Measurements from ENCODE around the gene CD40LG. TPM values are rescaled to one million over a fixed set of nuclear protein-coding genes. Genes with fewer than 3 reads are reported as not detected.

CD40LG gene
- total and polyA plus RNA-seq, 7 donors = 0.27 to 2.6 (median 0.34) TPM; not detected in 3

DNA sequence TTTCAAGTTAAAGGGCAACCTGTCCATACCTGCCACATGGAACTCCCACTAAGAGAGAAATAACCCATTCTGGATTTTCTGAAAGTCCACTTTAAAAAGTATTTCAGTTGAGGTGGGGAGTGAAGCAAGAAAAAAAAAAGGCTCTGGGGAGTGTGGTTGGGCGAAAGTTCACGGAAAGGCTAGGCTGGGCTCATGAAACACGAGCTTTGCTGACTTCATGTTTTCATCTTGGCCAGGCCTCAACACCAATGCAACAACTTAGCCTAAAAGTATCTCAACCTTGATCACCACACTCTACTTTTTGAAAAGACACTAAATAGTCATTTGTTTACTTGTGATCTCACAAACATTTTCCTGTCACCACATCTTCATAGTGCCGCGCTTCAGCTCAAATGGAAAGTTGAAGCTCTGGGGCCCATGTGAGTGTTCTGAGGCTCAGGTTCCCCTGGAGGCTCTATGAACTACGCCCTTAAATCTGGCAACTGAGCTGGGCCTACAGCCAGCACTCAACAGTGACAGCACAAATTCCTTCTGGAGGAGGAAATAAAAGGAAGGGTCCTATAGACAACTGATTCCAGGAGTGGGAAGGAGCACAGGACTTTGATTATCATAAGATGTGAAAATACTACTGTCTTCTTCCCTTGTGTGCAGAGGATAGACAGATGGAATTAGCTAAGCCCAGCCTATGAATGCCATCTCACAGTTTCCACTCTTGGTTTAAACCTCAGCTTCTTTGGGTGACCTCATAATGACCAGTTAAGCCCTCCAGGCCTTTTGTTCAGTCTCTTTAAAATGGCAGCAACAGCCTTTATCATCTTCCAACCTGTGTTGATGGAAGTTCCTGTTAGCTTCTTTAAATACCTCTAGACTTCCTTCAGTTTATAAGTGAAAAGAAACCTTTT is 5.1 kb downstream of the CD40LG start:
- Histone ChIP-seq H3K4me1 (no peaks in the 10 kb centered on the region), H3K27me3 (no peaks in the 10 kb centered on the region), H3K36me3 (no peaks in the 10 kb centered on the region), H3K27ac (no peak overlapping the region), H3K4me3 (no peak overlapping the region), H3K9me3 (no peaks in the 10 kb centered on the region)
- DNase-seq = no peak
- intact Hi-C loops (cut with DNase I) = no loop called here
- TF ChIP-seq, protein P1, sequence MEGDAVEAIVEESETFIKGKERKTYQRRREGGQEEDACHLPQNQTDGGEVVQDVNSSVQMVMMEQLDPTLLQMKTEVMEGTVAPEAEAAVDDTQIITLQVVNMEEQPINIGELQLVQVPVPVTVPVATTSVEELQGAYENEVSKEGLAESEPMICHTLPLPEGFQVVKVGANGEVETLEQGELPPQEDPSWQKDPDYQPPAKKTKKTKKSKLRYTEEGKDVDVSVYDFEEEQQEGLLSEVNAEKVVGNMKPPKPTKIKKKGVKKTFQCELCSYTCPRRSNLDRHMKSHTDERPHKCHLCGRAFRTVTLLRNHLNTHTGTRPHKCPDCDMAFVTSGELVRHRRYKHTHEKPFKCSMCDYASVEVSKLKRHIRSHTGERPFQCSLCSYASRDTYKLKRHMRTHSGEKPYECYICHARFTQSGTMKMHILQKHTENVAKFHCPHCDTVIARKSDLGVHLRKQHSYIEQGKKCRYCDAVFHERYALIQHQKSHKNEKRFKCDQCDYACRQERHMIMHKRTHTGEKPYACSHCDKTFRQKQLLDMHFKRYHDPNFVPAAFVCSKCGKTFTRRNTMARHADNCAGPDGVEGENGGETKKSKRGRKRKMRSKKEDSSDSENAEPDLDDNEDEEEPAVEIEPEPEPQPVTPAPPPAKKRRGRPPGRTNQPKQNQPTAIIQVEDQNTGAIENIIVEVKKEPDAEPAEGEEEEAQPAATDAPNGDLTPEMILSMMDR (IDR thresholded peaks at IDR 0.05) = no peak
- TF ChIP-seq POLR2A (IDR thresholded peaks at IDR 0.05) (no peak), POLR2AphosphoS5 (IDR thresholded peaks at IDR 0.05) (no peak)
- 80 to 87% methylated on average over 6 of the region's 6 CpGs for WGBS, 2 donors

DNA sequence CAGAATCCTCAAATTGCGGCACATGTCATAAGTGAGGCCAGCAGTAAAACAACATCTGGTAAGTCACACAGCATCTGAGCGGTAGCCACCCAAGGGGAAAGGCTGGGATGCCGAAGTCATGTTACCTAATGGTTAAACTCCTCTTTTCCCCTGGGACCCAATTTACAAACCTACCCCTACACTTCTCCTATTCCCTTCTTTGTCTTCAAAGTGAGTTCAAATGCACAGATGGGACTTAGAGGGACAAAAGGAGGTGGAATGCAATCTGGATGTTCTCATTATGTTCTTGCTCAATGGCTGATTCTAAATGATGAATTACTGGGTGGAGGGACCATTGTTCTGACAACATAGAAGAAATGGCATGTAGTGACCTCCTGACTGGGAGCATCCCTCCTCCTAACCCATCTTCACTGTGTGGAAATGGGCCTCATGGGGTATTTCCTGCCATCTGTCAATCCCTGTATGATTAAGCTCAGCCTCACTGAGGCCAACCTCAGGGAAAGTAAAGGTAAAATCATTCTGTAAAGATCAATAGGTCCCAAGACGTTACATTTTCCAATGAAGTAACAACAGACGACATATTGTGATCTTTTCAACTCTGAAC is 8.5 kb downstream of the CD40LG start:
- Histone ChIP-seq H3K4me1 (no peaks in the 10 kb centered on the region), H3K27me3 (no peaks in the 10 kb centered on the region), H3K36me3 (no peaks in the 10 kb centered on the region), H3K9me3 (no peaks in the 10 kb centered on the region), H3K27ac (no peak overlapping the region), H3K4me3 (no peak overlapping the region)
- TF ChIP-seq POLR2AphosphoS5 (IDR thresholded peaks at IDR 0.05) = no peak
- no peak for TF ChIP-seq EP300 (IDR thresholded peaks at IDR 0.05)
- TF ChIP-seq, protein P1 (IDR thresholded peaks at IDR 0.05) = no peak
- TF ChIP-seq POLR2A (IDR thresholded peaks at IDR 0.05) = no peak
- intact Hi-C loops (cut with DNase I) = no loop called here
- DNase-seq = no peak
- 86 to 90% methylated on average over 5 of the region's 5 CpGs for WGBS, 2 donors

DNA sequence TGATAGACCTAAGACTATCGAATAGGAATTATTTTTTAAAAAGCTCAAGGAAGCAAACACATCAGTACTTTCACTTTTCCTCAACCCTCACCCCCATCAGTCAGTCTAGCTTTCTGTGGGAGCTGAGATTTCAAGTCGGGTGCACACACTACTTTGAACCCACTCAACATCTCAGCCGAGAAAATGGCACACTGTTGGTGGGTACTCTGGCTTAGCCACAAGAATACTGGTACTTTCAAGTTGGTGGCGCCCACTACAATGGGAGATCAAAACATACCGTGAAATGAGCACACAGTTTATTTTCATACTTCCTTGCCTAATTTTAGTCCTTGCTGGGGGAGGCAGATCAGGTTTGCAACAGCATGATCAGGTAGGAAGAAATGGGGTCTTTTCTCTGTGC is 10.2 kb downstream of the CD40LG start:
- Histone ChIP-seq H3K4me3 (no peak overlapping the region), H3K36me3 (no peaks in the 10 kb centered on the region), H3K27me3 (no peaks in the 10 kb centered on the region), H3K27ac (no peak overlapping the region), H3K4me1 (no peaks in the 10 kb centered on the region), H3K9me3 (no peaks in the 10 kb centered on the region)
- intact Hi-C loops (cut with DNase I) = no loop called here
- no peak for DNase-seq
- WGBS, 2 donors = 65 to 79% methylated on average over 5 of the region's 5 CpGs
- TF ChIP-seq, protein P1 (IDR thresholded peaks at IDR 0.05) = no peak
- TF ChIP-seq POLR2A (IDR thresholded peaks at IDR 0.05) (no peak), POLR2AphosphoS5 (IDR thresholded peaks at IDR 0.05) (no peak), EP300 (IDR thresholded peaks at IDR 0.05) (no peak)

DNA sequence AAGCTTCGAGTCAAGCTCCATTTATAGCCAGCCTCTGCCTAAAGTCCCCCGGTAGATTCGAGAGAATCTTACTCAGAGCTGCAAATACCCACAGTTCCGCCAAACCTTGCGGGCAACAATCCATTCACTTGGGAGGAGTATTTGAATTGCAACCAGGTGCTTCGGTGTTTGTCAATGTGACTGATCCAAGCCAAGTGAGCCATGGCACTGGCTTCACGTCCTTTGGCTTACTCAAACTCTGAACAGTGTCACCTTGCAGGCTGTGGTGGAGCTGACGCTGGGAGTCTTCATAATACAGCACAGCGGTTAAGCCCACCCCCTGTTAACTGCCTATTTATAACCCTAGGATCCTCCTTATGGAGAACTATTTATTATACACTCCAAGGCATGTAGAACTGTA is 11.2 kb downstream of the CD40LG start:
- intact Hi-C loops (cut with DNase I) = no loop called here
- H3K4me1 ChIP-seq = no peaks in the 10 kb centered on the region

DNA sequence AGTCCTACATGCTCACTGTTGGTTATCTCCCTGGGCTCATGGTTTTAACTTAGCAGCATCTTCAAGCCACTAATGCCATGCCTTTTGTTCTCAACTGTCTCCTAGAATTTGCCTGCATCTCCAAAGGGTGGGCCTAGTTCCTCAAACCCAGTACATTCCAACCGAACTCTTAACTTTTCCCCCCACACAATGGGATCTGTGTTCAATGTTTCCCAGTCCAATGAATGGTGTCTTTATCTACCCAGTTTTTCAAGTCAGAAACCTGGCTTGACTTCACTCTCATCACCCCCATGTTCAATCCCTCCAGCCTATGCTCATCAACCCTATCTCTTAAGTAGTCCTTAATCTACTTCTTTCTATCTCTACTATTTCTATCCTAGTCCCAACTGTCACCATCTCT is 12.9 kb downstream of the CD40LG start:
- H3K36me3 ChIP-seq = no peaks in the 10 kb centered on the region
- no peaks in the 10 kb centered on the region for H3K27me3 ChIP-seq
- H3K4me3 ChIP-seq = no peak overlapping the region
- TF ChIP-seq, protein P1 (IDR thresholded peaks at IDR 0.05) = no peak
- TF ChIP-seq EP300 (IDR thresholded peaks at IDR 0.05) (no peak), POLR2A (IDR thresholded peaks at IDR 0.05) (no peak), POLR2AphosphoS5 (IDR thresholded peaks at IDR 0.05) (no peak)
- DNase-seq = no peak
- WGBS, 2 donors = 79 to 88% methylated on average over 1 of the region's 1 CpG
- no peak overlapping the region for H3K27ac ChIP-seq
- H3K4me1 ChIP-seq = no peaks in the 10 kb centered on the region
- intact Hi-C loops (cut with DNase I) = no loop called here
- no peaks in the 10 kb centered on the region for H3K9me3 ChIP-seq

More for the DNA sequence above, 11.2 kb downstream of the CD40LG start:
- no peak overlapping the region for H3K4me3 ChIP-seq
- H3K27me3 ChIP-seq = no peaks in the 10 kb centered on the region
- H3K36me3 ChIP-seq = no peaks in the 10 kb centered on the region
- TF ChIP-seq POLR2AphosphoS5 (IDR thresholded peaks at IDR 0.05) = no peak
- no peak for DNase-seq
- WGBS, 2 donors = 86 to 89% methylated on average over 9 of the region's 9 CpGs
- no peak overlapping the region for H3K27ac ChIP-seq
- H3K9me3 ChIP-seq = no peaks in the 10 kb centered on the region

Data from sigmoid colon (tissue), 7 donors.